Activated CD8-positive, alpha-beta memory T cell treated with anti-CD3 and anti-CD28 coated beads, Interleukin-2, amount 50 U/mL, for 4 hours (primary cell): ENCODE results near the gene CFAP251.
"Not testable (repeated sequence)": the region's sequence is repeated elsewhere in the genome, so short reads cannot be mapped to it uniquely, and the experiment has no call there.

Experiments used
- DNase-seq: peaks from one replicate; pipeline ENCODE4 v3.0.0-alpha.2; 2020

CFAP251 gene

DNA sequence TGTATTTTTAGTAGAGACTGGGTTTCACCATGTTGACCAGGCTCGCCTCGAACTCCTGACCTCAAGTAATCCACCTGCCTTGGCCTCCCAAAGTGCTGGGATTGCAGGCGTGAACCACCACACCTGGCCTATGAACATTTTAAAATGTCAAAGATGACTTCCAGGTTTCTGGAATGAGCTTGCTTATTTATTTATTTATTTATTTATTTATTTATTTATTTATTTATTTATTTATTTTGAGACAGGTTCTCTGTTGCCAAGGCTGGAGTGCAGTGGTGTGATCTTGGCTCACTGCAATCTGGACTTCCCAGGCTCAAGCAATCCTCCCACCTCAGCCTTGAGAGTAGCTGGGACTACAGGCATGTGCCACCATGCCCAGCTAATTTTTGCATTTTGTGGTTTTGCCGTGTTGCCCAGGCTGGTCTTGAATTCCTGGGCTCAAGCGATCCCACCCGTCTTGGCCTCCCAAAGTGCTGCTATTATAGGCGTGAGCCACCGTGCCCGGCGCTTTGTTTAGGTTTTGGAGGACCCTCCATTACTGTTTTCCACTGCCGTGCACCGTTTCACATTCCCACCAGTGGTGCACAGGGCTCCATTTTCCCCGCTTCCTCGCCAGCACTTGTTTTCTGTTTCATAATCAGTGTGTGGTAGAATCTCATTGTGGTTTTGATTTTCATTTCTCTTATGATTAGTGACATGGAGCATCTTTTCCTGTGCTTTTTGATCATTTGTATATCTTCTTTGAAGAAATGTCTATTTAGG is 6.4 kb upstream of the CFAP251 start:
- DNase-seq: no peak

DNA sequence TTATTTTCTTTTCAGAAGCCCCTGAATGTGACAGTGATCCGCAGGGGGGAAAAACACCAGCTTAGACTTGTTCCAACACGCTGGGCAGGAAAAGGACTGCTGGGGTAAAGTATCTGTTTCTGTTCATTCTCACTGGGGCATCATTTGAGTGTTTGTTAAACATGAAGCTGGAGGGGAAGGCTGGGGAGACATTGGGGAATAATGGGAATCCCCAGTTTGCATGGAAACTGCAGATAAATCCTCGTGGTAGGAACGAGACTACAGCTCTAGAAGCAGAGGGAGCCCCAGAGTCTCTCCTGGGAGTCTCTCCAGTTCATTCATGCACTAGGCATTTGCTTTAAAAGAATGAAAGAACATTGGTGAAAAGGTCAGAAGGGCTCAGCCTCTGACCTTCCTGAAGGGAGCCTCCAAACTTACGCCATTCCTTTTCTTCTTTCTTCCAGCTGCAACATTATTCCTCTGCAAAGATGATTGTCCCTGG is 2.5 kb upstream of the CFAP251 start:
- DNase-seq: no peak

DNA sequence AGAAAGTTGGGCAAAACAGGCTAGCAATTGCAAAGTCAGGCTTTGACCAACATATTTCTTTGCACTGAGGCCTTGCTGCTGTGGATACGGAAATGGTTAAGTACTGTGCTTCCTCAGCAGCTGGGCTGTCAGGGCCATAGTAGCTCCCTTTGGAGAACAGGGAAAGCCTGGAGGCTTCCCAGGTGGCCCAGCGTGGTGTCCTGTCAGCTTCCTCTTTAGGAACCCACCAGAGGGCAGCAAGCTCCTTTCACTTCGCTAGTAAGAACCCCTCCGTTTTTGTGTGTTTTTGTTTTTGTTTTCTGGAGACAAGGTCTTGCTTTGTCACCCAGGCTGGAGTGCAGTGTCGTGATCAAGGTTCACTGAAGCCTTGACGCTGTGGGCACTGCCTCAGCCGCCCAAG is 1.7 kb upstream of the CFAP251 start:
- DNase-seq: no peak

DNA sequence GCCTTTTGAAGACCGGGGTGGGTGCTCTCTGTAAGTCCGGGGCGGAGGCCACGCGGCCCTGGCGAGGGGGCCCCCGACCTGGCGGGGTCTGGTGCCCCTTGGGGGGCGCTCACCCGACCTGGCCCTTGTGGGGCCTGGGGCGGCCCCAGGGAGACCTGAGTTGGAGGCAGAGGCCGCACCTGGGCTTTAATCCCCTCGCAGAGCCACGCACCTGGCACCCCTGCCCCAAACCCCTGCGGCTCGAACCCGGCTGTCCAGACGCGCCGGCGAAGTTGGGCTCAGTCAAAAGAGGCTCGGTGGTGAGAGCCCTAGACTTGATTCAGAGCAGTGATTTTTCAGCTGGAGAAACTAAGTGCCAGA is 267 bp downstream of the CFAP251 start:
- DNase-seq: no peak

DNA sequence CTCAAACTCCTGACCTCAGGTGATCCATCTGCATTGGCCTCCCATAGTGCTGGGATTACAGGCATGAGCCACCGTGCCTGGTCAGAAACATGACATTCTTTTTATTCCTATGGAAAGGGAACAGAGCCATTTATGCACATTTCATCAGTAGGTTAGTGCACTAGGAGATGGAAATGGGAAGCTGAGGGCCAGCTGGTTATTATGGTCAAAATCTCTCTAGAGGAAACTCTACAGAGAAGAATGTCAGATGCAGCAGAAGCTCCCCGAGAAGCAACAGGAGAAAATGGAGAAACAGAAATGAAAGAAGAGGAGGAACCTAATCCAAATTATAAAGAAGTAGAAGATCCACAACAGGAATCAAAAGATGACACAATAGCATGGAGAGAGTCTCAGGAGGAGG is 2.7 kb downstream of the CFAP251 start:
- DNase-seq: no peak

DNA sequence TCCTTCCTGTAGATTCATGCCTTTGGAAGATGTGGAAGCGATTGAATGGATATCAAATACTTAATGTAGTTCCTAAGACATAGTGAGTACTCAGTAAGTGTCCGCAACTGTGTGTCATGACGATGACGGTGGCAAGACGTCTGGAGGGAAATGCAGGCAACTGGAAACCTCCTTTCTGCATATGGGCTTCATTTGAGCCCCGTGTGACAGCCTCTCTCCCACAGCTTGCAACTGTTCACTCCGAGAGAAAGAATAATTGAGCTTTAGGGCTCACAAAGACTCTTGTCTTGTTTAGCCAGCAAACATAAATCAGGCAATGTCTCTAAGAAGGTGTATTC is 6.9 kb downstream of the CFAP251 start:
- DNase-seq: no peak

DNA sequence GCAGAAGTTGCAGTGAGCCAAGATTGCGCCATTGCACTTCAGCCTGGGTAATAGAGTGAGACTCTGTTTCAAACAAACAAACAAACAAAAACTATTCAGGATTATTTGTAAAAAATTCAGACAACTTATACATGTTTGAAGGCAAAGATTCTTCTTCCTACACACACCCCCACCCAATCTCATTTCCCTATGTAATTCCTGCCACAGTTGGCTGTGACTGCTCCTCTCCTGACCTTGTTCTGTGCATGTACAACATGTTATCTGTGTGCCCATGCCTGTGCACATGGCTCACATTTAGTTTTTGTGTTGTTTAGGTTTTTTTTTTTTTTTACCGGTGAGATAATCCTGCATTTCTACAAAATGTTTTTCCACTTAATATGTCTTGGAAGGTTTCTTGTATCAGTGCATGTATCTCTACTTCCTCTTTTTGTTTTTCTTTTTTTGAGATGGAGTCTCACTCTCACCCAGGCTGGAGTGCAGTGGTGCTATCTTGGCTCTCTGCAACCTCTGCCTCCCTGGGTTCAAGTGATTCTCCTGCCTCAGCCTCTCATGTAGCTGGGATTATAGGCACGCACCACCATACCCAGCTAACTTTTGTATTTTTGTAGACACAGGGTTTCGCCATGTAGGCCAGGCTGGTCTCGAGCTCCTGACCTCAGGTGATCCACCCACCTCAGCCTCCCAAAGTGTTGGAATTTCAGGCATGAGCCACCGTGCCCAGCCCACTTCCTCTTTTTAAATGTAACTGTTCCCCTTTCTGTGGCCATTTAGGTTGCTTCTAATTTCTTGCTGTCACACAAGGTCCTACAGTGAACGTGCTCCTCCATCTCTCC is 8.7 kb downstream of the CFAP251 start:
- no peak for DNase-seq

DNA sequence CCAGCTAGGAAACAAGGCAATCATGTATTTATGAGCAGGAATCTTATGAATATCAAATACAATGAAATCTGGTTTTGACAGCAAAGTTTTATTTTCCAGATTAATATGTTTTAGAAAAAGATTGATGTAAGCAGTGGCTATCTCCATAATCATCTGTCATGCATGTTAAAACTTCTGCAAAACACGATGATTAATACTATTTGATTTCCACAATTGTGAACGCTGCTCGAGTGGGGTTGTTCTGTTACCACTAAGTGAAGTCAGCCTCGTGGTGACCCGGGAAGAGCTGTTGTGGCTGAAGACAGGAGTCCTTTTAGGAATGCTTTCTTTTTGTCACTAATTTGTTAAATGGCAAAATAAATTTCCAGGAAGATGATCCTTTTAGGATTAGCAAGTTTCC is 9.4 kb downstream of the CFAP251 start:
- DNase-seq: no peak

DNA sequence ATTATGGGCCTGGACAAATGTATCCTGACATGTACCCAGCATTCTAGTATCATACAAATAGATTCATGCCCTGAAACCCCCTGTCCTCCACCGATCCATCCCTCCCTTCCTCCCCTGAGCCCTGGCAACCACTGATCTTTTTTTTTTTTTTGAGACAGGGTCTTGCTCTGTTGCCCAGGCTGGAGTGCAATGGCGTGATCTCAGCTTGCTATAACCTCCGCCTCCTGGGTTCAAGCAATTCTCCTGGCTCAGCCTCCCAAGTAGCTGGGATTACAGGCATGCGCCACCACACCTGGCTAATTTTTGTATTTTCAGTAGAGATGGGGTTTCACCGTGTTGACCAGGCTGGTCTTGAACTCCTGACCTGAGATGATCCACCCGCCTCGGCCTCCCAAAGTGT is 11.2 kb downstream of the CFAP251 start:
- DNase-seq: not testable (repeated sequence)

DNA sequence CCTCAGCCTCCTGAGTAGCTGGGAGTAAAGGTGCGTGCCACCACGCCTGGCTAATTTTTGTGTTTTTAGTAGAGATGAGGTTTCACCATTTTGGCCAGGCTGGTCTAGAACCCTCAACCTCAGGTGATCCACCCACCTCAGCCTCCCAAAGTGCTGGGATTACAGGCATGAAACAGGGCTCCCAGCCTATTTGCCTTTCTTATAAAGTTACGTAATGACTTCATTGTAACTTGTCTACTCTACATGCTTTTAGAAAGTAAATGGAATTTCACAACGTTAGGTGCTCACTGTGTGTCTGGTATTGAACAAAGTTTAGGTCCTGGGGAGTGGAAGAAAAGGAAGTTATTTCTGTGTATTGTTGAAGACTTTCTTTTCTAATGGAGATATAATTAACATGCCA is 12.5 kb downstream of the CFAP251 start:
- DNase-seq: no peak

DNA sequence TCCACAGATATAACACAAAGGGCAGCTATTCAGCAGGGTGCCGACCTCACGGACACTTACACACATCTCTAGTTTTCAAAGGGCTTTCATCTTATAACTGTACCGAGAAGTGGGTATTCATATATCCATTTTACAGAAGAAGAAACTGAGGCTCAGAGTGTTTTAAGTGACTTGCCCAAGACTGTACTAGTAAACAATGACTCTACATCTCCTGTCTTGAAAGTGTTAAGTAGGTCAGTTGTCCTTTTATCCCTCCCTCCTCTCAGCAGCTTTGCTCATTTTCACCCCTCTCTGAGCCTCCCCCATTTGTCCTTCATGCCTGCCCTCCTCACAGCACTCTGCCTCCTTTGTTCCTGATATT is 13.8 kb downstream of the CFAP251 start:
- DNase-seq: no peak

DNA sequence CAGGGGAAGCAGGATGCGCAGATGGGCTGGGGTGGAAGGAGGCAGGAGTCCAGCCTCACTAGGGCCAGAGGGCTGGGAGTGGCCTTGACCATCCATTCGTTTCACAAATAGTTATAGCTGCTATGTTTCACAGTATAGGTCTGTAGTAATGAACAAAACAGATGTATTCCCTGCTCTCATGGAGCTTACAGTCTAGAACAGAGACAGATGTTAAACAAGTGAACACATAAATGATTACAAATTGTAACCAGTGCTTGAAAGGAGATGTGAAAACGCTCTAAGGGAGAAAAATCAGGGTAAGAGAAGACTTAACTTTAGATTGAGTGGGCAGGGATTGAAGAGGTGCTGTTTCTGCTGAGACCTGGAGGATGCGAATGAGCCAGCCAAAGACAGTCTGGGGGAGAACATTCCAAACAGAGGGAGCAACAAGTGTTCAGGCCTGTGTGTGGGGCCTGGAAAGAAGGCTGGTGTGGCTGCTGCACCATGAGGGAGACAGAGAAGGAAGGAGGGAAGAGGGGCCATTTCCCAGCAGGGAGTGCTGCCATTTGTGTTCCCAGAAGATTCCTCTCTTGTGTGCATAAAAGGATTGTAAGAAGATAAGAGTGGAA is 14.6 kb downstream of the CFAP251 start:
- DNase-seq: no peak

DNA sequence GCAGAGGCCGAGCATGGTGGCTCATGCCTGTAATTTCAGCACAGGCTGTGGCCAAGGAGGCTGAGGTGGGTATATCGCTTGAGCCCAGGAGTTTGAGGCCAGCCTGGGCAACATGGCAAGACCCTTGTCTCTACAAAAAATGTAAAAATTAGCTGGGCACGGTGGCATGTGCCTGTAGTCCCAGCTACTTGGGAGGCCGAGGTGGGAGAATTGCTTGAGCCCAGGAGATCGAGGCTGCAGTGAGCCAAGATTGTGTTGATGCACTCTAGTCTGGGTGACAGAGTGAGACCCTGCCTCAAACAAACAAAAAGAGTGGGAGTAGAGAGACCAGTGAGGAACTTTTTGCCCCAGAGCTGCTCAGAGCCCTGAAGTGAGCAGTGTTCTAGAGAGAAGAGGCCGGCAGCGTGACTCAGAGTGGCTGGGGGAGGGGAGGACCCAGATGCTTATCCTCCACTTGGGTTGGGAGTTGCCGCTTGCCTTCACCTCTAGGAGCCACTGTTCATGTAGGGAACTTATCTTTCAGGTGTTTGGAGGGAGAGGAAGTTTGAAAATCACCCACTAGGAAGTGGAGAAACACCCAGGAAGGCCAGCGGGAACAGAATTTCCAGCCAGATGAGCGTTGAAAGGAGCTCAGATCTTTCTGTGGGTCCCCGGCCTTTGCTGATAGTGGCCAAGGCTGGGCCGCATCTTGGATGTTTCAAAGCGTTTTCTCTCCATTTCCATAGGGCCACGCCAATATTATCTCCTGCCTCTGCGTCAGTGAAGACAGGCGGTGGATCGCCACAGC is 15.3 kb downstream of the CFAP251 start:
- no peak for DNase-seq

DNA sequence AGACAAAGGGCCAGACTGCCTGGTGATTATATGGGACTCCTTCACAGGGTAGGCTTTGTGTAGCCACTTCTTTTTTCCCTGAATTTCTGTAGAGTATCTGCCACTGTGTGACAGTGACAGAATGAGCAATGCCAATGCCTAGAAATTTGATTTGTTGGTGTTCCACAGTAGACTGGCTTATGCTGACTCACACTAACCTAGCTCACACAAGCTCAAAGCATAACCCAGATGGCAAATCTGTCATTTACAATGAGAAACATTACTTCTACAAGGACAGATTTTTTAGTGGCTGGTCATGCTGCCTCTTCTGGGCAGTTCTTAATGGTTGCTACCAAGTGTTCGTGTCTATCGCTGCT is 15.9 kb downstream of the CFAP251 start:
- no peak for DNase-seq

DNA sequence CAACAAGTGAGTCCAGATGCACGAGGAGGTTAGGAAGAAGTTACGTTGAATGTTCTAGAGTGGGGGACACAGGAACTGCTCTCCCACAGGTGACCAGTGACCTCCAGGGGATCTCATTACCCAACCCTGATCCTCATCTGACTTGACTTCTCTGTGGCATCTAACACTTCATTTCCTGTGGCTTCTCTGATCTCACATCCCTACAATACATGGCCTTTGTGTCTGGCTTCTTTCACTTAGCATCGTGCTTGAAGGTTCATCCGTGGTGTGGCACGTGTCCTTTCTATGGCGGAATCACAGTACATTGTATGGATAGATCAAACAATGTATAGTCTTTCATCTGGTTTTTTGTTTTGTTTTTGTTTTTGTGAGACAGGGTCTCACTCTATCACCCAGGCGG is 19.3 kb downstream of the CFAP251 start:
- DNase-seq: no peak

DNA sequence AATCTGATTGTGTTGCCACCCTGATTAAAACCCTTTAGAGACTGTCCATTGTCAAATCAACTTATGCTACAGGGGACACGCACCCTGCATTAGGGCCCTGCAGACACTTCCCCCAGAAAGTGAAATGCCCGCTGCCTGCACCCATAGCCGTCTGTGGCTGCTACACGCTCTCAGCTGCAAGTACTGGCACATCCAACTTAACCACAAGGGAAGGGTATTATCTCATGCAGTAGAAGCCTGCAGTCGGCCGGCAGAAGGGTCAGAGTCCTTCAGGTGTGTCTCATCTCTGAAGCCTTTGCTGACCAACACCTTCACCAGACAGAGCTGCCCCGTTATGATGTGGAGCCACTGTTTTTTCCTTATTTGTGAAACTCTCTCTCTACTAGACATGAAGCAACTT is 20.8 kb downstream of the CFAP251 start:
- no peak for DNase-seq

DNA sequence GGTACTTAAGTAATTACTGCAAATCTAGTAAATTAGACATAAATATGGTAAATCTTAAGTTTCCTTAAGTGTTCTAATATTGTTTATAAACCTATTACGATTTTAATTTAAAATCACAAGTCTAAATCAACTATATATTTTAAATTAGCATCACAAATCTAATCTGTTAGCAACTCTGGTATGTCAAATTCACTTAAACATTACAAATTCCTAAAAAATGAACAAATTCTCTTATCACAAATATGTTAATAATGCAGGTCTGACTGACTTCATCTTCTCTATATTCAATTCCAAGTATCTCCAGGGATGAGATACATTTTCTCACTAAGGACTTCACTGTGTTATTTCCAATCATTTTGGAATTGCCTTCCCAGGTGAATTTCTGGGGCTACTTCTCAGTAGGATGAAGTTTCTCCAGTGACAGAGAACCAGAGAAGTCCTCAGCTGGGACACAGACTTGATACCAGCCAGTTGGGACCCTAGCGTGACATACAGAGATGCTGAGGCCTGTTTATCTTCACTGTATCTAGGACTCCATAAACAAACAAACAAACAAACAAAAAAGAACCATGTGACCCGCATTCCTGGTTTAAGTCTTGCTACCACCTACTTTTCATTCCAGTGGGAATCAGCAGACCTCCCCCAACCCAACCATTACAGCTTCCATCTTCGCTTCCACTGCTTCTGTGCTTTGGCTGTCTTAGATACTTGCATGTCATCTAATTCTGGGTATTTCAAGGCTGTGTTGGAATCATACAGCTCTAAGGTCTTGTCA is 21.8 kb downstream of the CFAP251 start:
- no peak for DNase-seq

DNA sequence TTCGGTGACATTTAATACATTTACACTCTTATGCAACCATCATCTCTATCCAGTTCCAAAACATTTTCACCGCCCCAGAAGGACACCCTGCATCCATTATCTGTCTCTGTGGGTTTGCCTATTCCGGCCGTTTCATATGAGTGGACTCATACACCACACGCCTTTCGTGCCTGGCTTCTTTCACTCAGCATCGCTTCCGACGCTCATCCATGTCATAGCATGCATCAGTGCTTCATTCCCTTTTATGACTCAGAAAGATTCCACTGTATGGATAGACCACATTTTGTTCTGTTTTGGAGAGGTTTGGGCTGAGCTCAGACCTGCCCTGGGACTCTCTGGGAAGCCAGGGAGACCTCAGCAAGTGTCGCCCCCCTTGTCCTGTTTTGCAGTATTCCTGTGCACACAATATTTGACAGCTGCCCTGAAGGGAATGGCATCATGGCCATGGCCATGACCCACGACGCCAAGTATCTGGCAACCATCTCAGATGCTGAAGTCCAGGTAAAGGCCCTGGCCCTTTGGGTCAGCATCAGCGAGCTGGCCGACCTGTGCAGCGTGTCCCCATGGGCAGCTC is 23.8 kb downstream of the CFAP251 start:
- DNase-seq: no peak

DNA sequence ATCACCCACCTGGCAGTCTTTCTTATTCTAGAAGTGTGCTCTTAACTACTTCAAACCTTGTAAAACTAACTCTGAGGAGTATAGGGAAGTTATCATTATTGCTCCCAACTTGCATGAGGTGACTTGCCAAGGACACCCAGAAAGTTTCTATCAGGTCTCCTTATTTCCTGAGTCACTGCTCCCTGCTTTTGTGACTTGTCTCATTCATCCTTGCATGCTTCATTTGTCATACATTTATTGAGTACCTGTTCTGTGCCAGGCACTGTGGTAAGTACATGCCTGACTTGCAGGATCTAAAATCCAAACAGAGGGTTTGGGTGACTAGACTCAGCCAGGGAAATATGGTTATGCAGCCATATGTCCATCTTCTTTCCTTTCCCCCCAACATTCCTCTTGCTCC is 25.5 kb downstream of the CFAP251 start:
- DNase-seq: no peak

DNA sequence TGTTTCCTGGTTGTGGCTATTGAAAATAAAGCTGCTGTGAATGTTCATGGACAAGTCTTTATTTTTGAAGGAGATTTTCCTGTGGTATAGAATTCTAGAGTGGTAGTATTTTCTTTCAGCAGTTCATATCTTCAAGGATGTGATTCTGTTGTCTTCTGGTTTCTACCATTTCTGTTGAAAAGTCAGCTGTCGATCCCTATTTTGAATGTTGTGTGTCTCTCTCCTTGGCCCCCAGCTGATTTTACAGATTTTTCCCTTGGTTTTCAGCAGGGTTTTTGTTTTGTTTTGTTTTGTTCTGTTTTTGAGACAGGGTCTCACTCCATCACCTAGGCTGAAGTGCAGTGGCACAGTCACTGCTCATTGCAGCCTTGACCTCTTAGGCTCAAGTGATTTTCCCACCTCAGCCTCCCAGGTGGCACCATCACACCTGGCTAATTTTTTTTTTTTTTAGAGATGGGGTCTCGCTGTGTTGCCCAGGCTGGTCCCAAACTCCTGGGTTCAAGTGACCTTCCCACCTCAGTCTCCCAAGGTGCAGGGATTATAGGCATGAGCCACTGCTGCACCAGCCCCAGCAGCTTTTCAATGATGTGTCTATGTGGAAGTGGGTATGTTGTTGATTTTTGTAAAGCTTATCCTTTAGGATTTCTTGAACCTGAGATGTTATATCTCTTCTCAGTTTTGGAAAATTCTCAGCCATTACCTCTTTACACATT is 28.1 kb downstream of the CFAP251 start:
- no peak for DNase-seq

DNA sequence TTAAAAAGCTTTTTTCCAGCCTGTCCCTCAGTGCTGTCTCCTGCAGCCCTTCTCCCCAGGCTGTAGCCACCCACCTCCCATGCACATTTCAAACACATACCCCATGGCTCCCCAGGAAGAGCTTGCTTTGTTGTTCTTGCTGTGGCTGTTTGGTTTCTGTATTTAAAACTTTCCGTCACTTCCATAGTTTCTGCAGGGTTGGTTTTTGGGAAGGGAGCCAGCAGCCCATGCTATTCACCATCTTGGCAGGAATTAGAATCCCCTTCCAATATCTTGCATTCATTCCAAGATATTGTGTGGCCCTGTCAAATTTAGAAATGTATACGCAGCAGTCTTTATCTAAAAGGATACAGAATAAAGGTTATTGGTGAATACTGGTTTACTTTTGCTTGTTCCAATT is 29.6 kb downstream of the CFAP251 start:
- no peak for DNase-seq
